ENCODE results near the gene CXCL8.
"Not testable (repeated sequence)": the region's sequence is repeated elsewhere in the genome, so short reads cannot be mapped to it uniquely, and the experiment has no call there.

The CXCL8 gene

GRCh38 chr4:73761856-73762255 lies 21.5 kb downstream of the CXCL8 start:
- no peak for TF ChIP-seq JUND (IDR thresholded peaks at IDR 0.05; ENCODE audit: low read depth)
- in situ Hi-C loops (cut with HindIII; ENCODE audit: low pct_unique_long_range_greater_than_20kb, low sequenced_read_pairs) = no loop called here
- DNase-seq (ENCODE audit: low read depth in 1 of 2, low spot score in 1 of 2) = no peak

DNA sequence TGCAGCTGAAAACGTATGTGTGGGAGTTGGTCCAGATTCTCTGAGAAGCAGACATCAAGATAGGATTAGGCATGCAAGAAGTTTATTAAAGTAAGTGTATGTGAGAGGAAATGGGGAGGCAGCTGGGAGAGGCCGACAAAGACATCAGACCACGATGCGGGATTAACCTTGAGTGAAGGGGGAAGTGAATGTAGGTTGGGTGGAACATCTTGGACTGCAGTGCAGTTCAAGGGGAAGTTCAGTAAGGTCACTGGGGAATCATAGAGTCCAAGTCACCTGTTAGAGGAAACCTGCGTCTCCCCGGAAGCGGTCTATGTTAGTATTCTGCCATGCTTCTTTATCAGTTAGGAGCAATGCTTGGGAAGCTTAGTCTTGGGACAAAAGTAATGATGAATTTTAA lies 22.0 kb downstream of the CXCL8 start:
- TF ChIP-seq JUND (IDR thresholded peaks at IDR 0.05; ENCODE audit: low read depth) = no peak
- DNase-seq (ENCODE audit: low read depth in 1 of 2, low spot score in 1 of 2) = no peak
- in situ Hi-C loops (cut with HindIII; ENCODE audit: low pct_unique_long_range_greater_than_20kb, low sequenced_read_pairs) = no loop called here

DNA sequence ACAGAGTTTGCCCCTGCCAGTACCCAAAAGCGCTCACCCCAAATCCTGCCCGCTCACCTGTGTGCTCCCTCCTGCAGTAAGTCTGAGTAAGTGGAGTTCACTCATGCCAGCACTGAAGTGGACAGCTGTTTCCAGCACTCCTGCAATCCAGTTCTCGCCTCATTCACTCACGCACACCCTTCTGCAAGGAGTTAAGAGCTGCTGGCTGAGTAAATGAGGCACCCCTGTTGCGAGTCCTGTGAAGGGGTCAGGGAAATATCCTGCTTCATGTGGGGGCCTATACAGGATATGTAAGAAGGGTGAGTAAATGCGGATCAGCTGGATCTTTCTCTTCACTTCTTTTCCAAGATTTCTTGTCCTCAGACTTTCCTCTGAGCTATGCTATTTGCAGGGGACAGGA lies 23.5 kb downstream of the CXCL8 start:
- DNase-seq (ENCODE audit: low read depth in 1 of 2, low spot score in 1 of 2) = no peak
- in situ Hi-C loops (cut with HindIII; ENCODE audit: low pct_unique_long_range_greater_than_20kb, low sequenced_read_pairs) = no loop called here
- TF ChIP-seq JUND (IDR thresholded peaks at IDR 0.05; ENCODE audit: low read depth) = no peak

- no peak for TF ChIP-seq JUND (IDR thresholded peaks at IDR 0.05; ENCODE audit: low read depth)
- no peak for DNase-seq (ENCODE audit: low read depth in 1 of 2, low spot score in 1 of 2)
- in situ Hi-C loops (cut with HindIII; ENCODE audit: low pct_unique_long_range_greater_than_20kb, low sequenced_read_pairs) = no loop called here
These were observed 24.1 kb downstream of the CXCL8 start for GRCh38 chr4:73764513-73764912.

DNA sequence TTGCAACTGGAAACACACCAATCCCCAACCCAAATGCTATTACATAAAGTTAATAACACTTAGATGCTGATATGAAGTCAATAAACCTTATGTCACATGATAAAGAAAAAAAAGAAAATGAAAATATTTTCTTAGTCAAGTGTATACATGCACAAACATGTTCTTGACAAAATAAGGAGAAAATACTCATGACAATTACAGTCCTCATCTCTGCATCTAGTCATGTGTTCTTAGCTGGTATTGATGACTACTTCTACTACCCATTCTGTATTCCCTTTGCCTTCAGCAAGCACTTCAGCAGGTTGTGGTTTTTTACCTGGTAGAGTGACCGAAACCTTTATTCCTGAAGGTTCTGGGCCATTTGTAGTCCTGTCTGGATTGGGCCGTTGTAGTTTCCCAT lies 24.9 kb downstream of the CXCL8 start:
- DNase-seq (ENCODE audit: low read depth in 1 of 2, low spot score in 1 of 2) = no peak
- in situ Hi-C loops (cut with HindIII; ENCODE audit: low pct_unique_long_range_greater_than_20kb, low sequenced_read_pairs) = no loop called here
- no peak for TF ChIP-seq JUND (IDR thresholded peaks at IDR 0.05; ENCODE audit: low read depth)

DNA sequence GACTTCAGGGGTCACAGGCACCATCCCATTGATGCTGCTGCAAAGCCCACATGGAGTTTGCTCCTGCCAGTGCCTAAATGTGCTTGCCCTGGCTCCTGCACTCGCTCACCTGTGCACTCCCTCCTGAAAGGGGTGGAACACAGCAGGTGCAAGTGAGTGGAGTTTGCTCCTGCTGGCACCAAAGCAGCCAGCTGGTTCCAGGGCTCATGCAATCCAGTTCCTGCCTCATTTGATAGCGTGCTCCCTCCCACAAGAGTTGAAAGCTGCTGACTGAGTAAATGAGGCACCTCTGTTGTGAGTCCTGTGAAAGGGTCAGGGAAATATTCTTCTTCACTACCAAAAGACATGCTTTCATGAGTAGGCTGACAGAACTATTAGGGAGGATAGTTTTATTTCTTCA lies 30.5 kb downstream of the CXCL8 start:
- TF ChIP-seq JUND (IDR thresholded peaks at IDR 0.05; ENCODE audit: low read depth) = no peak
- in situ Hi-C loops (cut with HindIII; ENCODE audit: low pct_unique_long_range_greater_than_20kb, low sequenced_read_pairs) = no loop called here
- DNase-seq (ENCODE audit: low read depth in 1 of 2, low spot score in 1 of 2) = no peak

GRCh38 chr4:73772363-73772762 lies 32.0 kb downstream of the CXCL8 start:
- no peak for DNase-seq (ENCODE audit: low read depth in 1 of 2, low spot score in 1 of 2)
- in situ Hi-C loops (cut with HindIII; ENCODE audit: low pct_unique_long_range_greater_than_20kb, low sequenced_read_pairs) = no loop called here
- no peak for TF ChIP-seq JUND (IDR thresholded peaks at IDR 0.05; ENCODE audit: low read depth)

DNA sequence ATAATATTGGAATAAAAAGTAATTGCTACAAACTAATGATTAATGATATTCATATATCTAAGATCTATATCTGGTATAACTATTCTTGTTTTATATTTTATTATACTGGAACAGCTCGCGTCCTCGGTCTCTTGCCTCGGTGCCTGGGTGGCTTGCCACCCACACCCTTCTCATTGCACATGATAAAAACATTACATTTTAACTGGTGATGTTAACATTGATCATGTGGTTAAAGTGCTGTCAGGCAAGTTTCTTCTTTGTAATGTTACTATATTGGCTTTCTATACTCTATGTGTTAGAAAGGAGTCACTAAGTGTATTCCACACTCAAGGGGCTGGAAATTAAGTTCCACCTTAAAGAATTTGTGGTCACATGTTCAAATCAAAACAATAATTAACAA lies 34.0 kb downstream of the CXCL8 start:
- DNase-seq (ENCODE audit: low read depth in 1 of 2, low spot score in 1 of 2); in situ Hi-C loops (cut with HindIII; ENCODE audit: low pct_unique_long_range_greater_than_20kb, low sequenced_read_pairs): not testable (repeated sequence)

- TF ChIP-seq JUND (IDR thresholded peaks at IDR 0.05; ENCODE audit: low read depth) = no peak
- DNase-seq (ENCODE audit: low read depth in 1 of 2, low spot score in 1 of 2) = peak in 1 of 2 experiments; percentile 12
- in situ Hi-C loops (cut with HindIII; ENCODE audit: low pct_unique_long_range_greater_than_20kb, low sequenced_read_pairs) = no loop called here
These were observed 36.0 kb downstream of the CXCL8 start for GRCh38 chr4:73776321-73776729.

- in situ Hi-C loops (cut with HindIII; ENCODE audit: low pct_unique_long_range_greater_than_20kb, low sequenced_read_pairs) = no loop called here
- DNase-seq (ENCODE audit: low read depth in 1 of 2, low spot score in 1 of 2) = no peak
- TF ChIP-seq JUND (IDR thresholded peaks at IDR 0.05; ENCODE audit: low read depth) = no peak
These were observed 37.2 kb downstream of the CXCL8 start for GRCh38 chr4:73777612-73778011.

DNA sequence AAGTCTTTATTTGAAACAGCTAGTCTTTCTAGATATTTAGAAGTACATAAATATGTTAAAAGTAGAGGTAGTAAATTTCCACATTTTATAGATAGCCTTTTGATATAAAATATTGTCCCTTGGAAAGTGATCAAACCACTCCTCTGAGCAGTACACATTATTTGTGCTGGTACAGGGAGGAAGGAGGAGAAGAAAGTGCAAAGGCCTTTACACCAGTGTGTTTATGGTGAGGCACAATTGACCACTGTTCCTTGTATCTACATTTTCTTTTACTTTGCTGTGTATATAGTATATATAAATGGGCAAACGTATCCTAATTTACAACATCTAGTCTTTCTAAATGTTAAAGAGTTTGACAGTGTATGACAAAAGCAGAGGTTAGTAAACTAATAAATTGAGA lies 39.9 kb downstream of the CXCL8 start:
- in situ Hi-C loops (cut with HindIII; ENCODE audit: low pct_unique_long_range_greater_than_20kb, low sequenced_read_pairs) = no loop called here
- DNase-seq (ENCODE audit: low read depth in 1 of 2, low spot score in 1 of 2) = no peak
- no peak for TF ChIP-seq JUND (IDR thresholded peaks at IDR 0.05; ENCODE audit: low read depth)

DNA sequence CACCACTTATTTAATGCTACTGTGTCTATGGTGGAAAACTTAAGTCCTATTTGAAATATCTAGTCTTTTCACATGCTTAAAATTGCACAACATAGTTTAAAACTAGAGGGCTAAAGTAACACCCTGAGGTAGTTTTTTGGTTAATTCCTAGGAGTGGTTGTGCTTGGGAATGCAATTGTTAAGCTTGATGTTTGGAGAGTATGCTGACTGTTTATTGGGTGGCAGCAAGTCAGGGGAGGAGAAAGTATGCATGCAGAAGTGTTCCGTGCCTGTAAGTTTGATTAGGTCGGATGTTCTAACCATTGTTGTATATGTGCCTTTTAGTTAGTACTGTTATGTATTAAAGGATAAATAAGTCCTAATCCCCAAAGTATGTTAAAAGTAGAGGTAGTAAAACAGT lies 40.5 kb downstream of the CXCL8 start:
- TF ChIP-seq JUND (IDR thresholded peaks at IDR 0.05; ENCODE audit: low read depth) = no peak
- no peak for DNase-seq (ENCODE audit: low read depth in 1 of 2, low spot score in 1 of 2)
- in situ Hi-C loops (cut with HindIII; ENCODE audit: low pct_unique_long_range_greater_than_20kb, low sequenced_read_pairs) = no loop called here

GRCh38 chr4:73788411-73788810 lies 48.0 kb downstream of the CXCL8 start:
- DNase-seq (ENCODE audit: low read depth in 1 of 2, low spot score in 1 of 2) = no peak
- no peak for TF ChIP-seq JUND (IDR thresholded peaks at IDR 0.05; ENCODE audit: low read depth)
- in situ Hi-C loops (cut with HindIII; ENCODE audit: low pct_unique_long_range_greater_than_20kb, low sequenced_read_pairs) = no loop called here

Data from T47D (cell line).